Astrocyte of the spinal cord (primary cell): ENCODE data around the gene DBX1.

Experiments
- DNase-seq: peaks from one replicate; pipeline ENCODE4 v3.0.0; 2011; ENCODE audit warnings: low read depth, low spot score
- H3K4me3 ChIP-seq: 2 replicates; pipeline ENCODE4 v1.5.1; 2011; ENCODE audit warnings: low read depth, mild to moderate bottlenecking, low read length, moderate library complexity
- CTCF ChIP-seq: IDR thresholded peaks from 2 replicates; pipeline ENCODE4 v1.5.1; 2012; ENCODE audit warnings: low read depth, mild to moderate bottlenecking, low read length, inconsistent platforms
- in situ Hi-C: cut with HindIII; loops from 2 replicates; pipeline ENCODE4 v1.10.0; 2017; ENCODE audit warnings: low sequenced_read_pairs

Gene DBX1

GRCh38 chr11:20117291-20117690, 43.0 kb downstream of the DBX1 start:
- no peak overlapping the region for H3K4me3 ChIP-seq
- DNase-seq = no peak
- TF ChIP-seq CTCF = no peak
- in situ Hi-C loops = no loop called here

- H3K4me3 ChIP-seq = no peak overlapping the region
- no peak for TF ChIP-seq CTCF
- DNase-seq = no peak
- in situ Hi-C loops = no loop called here
Observed at GRCh38 chr11:20116825-20117224, 43.5 kb downstream of the DBX1 start.

- H3K4me3 ChIP-seq = no peak overlapping the region
- TF ChIP-seq CTCF = no peak
- DNase-seq = no peak
- in situ Hi-C loops = no loop called here
Observed at GRCh38 chr11:20114588-20114987, 45.7 kb downstream of the DBX1 start.

- in situ Hi-C loops = no loop called here
- TF ChIP-seq CTCF = no peak
- no peak overlapping the region for H3K4me3 ChIP-seq
- DNase-seq = no peak
Observed at GRCh38 chr11:20113149-20113438, 47.2 kb downstream of the DBX1 start.

GRCh38 chr11:20112291-20113148, 47.8 kb downstream of the DBX1 start:
- no peak for TF ChIP-seq CTCF
- no peak overlapping the region for H3K4me3 ChIP-seq
- in situ Hi-C loops = no loop called here
- DNase-seq = peak; percentile 98

GRCh38 chr11:20111871-20112270, 48.4 kb downstream of the DBX1 start:
- in situ Hi-C loops = no loop called here
- no peak for TF ChIP-seq CTCF
- no peak for DNase-seq
- no peak overlapping the region for H3K4me3 ChIP-seq
